A673 (cell line): ENCODE data around the gene ZNF214. TPM values are rescaled to one million over a fixed set of nuclear protein-coding genes. Genes with fewer than 3 reads are reported as not detected.

Source experiments
- total RNA-seq: library from RNA; stranded (reverse); gene quantifications from 2 replicates; pipeline ENCODE4 v1.2.3, GENCODE V29; 2021

The ZNF214 gene
- total RNA-seq, 1 experiment from 2014 or later = 0.17 TPM

Other genes starting within 250 kb of the ZNF214 start
- not detected in 2 replicates for gene OR2AG2, start 248.4 kb downstream of the ZNF214 start, total RNA-seq
- not detected in 2 replicates for gene OR2AG1, start 237.3 kb downstream of the ZNF214 start, total RNA-seq
- gene OR6A2, start 220.7 kb downstream of the ZNF214 start, total RNA-seq = not detected in 2 replicates
- not detected in 2 replicates for gene OR10A5, start 174.7 kb downstream of the ZNF214 start, total RNA-seq
- gene OR10A2, start 157.3 kb downstream of the ZNF214 start, total RNA-seq = not detected in 2 replicates
- gene OR10A4, start 143.7 kb downstream of the ZNF214 start, total RNA-seq = not detected in 2 replicates
- not detected in 2 replicates for gene OR2D2, start 127.8 kb downstream of the ZNF214 start, total RNA-seq
- not detected in 2 replicates for gene OR2D3, start 99.3 kb downstream of the ZNF214 start, total RNA-seq
- gene ZNF215, start 93.9 kb downstream of the ZNF214 start, total RNA-seq = 0.26 and 0.37 TPM in 2 replicates
- not detected in 2 replicates for gene NLRP14, start 133 bp upstream of the ZNF214 start, total RNA-seq
- not detected in 2 replicates for gene RBMXL2, start 68.7 kb upstream of the ZNF214 start, total RNA-seq
- gene SYT9, start 231.6 kb upstream of the ZNF214 start, total RNA-seq = not detected in 2 replicates